HEK293T (cell line): ENCODE measurements around the gene CRCP.
"Not testable (repeated sequence)": the region's sequence is repeated elsewhere in the genome, so short reads cannot be mapped to it uniquely, and the experiment has no call there.

Source experiments
- CTCF ChIA-PET: fragments of 350-600 bp; formaldehyde crosslinking; extraction: SDS; loops from one replicate; lab custom pipeline; 2021; ENCODE audit warnings: antibody characterized with exemption, inconsistent platforms; lab: Yijun Ruan, JAX
- POLR2A ChIA-PET: fragments of 350-600 bp; formaldehyde crosslinking; extraction: SDS; loops from one replicate; lab custom pipeline; 2020; ENCODE audit warnings: antibody characterized with exemption, inconsistent platforms; lab: Yijun Ruan, JAX
- DNase-seq: peaks from one replicate; pipeline ENCODE4 v3.0.0; 2012; ENCODE audit warnings: mixed read lengths; ENCODE audit errors: extremely low spot score
- ARNT ChIP-seq: fragments of 450-650 bp; IDR thresholded peaks from 2 replicates; pipeline ENCODE4 v1.6.1; 2017; ENCODE audit warnings: mild to moderate bottlenecking
- BHLHE40 ChIP-seq: fragments of 450-650 bp; IDR thresholded peaks from 2 replicates; pipeline ENCODE4 v1.6.1; 2016; ENCODE audit warnings: mild to moderate bottlenecking, moderate library complexity, borderline replicate concordance
- CTBP1 ChIP-seq: fragments of 450-650 bp; IDR thresholded peaks from 2 replicates; pipeline ENCODE4 v1.6.1; 2016; ENCODE audit warnings: borderline replicate concordance
- ELF4 ChIP-seq: fragments of 450-650 bp; IDR thresholded peaks from 2 replicates; pipeline ENCODE4 v1.6.1; 2017; ENCODE audit warnings: antibody characterized with exemption
- FOXA1 ChIP-seq: fragments of 450-650 bp; IDR thresholded peaks from 2 replicates; pipeline ENCODE4 v1.6.1; 2016; ENCODE audit warnings: mild to moderate bottlenecking
- FOXK2 ChIP-seq: fragments of 450-650 bp; IDR thresholded peaks from 2 replicates; pipeline ENCODE4 v1.6.1; 2016; ENCODE audit warnings: mild to moderate bottlenecking
- FOXM1 ChIP-seq: fragments of 450-650 bp; IDR thresholded peaks from 2 replicates; pipeline ENCODE4 v1.6.1; 2017; ENCODE audit warnings: mild to moderate bottlenecking, borderline replicate concordance
- HDGF ChIP-seq: fragments of 450-650 bp; IDR thresholded peaks from 2 replicates; pipeline ENCODE4 v1.6.1; 2017; ENCODE audit warnings: antibody characterized with exemption, borderline replicate concordance
- L3MBTL2 ChIP-seq: fragments of 450-650 bp; conservative IDR thresholded peaks from 2 replicates; pipeline ENCODE4 v1.6.1; 2016; ENCODE audit warnings: mild to moderate bottlenecking
- LEF1 ChIP-seq: fragments of 450-650 bp; IDR thresholded peaks from 2 replicates; pipeline ENCODE4 v1.6.1; 2017; ENCODE audit warnings: mild to moderate bottlenecking, borderline replicate concordance
- NFRKB ChIP-seq: fragments of 450-650 bp; IDR thresholded peaks from 2 replicates; pipeline ENCODE4 v1.6.1; 2016; ENCODE audit warnings: mild to moderate bottlenecking, moderate library complexity
- PKNOX1 ChIP-seq: fragments of 450-650 bp; IDR thresholded peaks from 2 replicates; pipeline ENCODE4 v1.6.1; 2016
- SP1 ChIP-seq: fragments of 450-650 bp; IDR thresholded peaks from 2 replicates; pipeline ENCODE4 v1.6.1; 2017
- SUZ12 ChIP-seq: fragments of 450-650 bp; IDR thresholded peaks from 2 replicates; pipeline ENCODE4 v1.6.1; 2016; ENCODE audit warnings: mild to moderate bottlenecking
- TARDBP ChIP-seq: fragments of 450-650 bp; IDR thresholded peaks from 2 replicates; pipeline ENCODE4 v1.6.1; 2016
- ZNF384 ChIP-seq: fragments of 450-650 bp; IDR thresholded peaks from 2 replicates; pipeline ENCODE4 v1.6.1; 2016

The CRCP gene

DNA sequence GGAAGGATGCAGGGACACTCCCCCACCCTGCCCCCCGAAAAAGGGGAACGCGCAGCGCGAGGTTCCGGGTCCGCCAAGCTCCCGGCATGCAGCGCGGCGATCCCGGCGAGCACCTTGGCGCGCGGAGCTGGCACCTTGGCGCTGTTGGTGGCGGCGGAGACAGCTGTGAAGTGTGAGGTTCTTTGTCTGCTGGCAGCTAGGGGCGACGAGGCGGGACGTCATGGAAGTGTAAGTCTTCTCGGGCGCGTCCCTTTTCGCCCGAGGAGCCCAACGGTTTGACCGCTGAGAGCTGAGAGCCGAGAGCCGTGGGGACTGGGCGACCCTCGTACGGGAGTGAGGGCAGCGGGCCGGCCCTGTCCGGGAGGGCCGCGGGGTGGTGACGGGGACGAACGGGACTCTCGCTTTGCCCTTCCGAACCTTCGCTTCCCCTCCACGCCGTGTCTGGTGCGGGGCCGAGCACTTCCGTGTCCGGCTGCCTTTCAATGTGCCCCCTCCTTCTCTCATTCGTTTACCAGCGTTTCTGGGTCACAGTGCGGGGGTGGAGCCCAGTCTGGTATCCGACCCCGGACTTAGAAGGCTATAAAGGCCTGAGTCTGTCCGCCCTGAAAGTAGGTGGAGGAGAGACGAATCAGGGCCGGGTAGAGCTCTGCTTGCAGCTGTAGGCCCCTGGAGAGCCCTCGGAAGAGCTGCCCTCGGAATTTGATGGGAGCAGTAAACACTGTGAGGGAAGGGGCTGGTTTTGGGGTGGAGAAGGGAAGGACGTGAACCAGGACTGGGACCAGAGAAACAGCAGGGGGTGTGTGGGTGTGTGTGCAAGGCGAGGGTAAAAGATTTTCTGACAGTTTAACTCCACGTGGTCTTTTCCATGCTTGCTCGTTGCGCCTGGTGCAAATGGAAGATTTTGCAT is at the start of gene CRCP:
TSS of gene CRCP (plus strand) at position 105 of the 907 bp plus-strand sequence. CDS start at position 221, 116 bp downstream.
- ChIA-PET POLR2A (interaction anchor here (0.9 to 2.5 kb wide), 13 partner anchors 9 to 880 kb away, joined by 3 to 21 read pairs (median 4); partner anchors contain the start of genes SBDS and TPST1), CTCF (interaction anchor here (0.6 kb wide), 1 partner anchor 236 kb away, joined by 5 read pairs; no protein-coding TSS in a partner anchor)
- TF ChIP-seq L3MBTL2 (peak; percentile 83), ELF4 (peak; percentile 56), PKNOX1 (no peak), BHLHE40 (no peak)
- DNase-seq, result peak; percentile 77

- no peak for TF ChIP-seq ZNF384
- no peak for TF ChIP-seq L3MBTL2
- no peak for TF ChIP-seq CTBP1
- no peak for TF ChIP-seq TARDBP
- no peak for TF ChIP-seq FOXK2
- TF ChIP-seq BHLHE40, result no peak
- TF ChIP-seq ARNT, result no peak
- no peak for TF ChIP-seq FOXA1
- TF ChIP-seq SUZ12, result no peak
- no peak for TF ChIP-seq ELF4
- no peak for TF ChIP-seq SP1
- no peak for TF ChIP-seq PKNOX1
- TF ChIP-seq FOXM1, result no peak
- no peak for TF ChIP-seq NFRKB
- no peak for TF ChIP-seq LEF1
- DNase-seq, result no peak
- ChIA-PET CTCF (interaction anchor here (0.6 kb wide), 1 partner anchor 16 kb away, joined by 7 read pairs; no protein-coding TSS in a partner anchor), POLR2A (no interaction called here)
Observed at GRCh38 chr7:66069732-66070131, 44.9 kb upstream of the CRCP start.

DNA sequence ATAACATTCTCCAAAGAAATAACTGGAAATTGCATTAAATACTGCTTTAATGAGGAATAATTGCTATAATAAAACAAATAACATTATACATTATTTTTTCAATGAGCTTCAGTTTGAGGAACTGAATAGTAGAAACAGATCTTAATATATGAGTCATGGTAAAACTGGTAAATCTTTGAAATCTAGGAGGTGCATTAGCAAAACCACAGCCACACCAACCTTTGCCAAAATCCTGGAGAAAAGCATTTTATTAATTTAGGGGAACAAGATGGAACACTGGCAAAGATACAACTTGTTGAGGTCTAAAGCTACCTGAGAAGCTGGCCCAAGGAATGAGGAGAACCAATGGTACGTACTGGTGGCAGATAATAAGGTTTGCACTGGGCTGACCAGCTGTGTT is 44.4 kb upstream of the CRCP start:
- POLR2A ChIA-PET, result no interaction called here
- DNase-seq, result no peak
- TF ChIP-seq CTBP1, result no peak
- CTCF ChIA-PET, result no interaction called here

DNA sequence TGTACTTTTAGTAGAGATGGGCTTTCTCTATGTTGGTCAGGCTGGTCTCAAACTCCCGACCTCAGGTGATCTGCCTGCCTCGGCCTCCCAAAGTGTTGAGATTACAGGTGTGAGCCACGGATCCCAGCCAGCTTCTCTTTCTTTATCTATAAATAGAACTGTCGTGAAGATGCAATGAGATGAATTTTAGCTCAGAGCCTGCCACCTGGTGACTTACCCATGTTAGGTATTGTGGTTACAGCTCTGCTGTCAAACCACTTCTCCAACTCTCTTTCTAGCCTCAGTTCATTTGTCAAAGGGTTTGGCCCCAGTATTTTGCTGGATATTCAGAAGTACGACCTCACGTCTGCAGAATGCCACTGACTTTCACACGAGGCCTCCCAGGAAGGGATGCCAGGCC is 42.4 kb upstream of the CRCP start:
- POLR2A ChIA-PET, result interaction anchor here (1.4 kb wide), 1 partner anchor 42 kb away, joined by 3 read pairs; the partner anchor contains the start of gene CRCP
- CTCF ChIA-PET, result interaction anchor here (1.0 kb wide), 1 partner anchor 42 kb away, joined by 3 read pairs; no protein-coding TSS in a partner anchor
- not testable (repeated sequence) for DNase-seq

DNA sequence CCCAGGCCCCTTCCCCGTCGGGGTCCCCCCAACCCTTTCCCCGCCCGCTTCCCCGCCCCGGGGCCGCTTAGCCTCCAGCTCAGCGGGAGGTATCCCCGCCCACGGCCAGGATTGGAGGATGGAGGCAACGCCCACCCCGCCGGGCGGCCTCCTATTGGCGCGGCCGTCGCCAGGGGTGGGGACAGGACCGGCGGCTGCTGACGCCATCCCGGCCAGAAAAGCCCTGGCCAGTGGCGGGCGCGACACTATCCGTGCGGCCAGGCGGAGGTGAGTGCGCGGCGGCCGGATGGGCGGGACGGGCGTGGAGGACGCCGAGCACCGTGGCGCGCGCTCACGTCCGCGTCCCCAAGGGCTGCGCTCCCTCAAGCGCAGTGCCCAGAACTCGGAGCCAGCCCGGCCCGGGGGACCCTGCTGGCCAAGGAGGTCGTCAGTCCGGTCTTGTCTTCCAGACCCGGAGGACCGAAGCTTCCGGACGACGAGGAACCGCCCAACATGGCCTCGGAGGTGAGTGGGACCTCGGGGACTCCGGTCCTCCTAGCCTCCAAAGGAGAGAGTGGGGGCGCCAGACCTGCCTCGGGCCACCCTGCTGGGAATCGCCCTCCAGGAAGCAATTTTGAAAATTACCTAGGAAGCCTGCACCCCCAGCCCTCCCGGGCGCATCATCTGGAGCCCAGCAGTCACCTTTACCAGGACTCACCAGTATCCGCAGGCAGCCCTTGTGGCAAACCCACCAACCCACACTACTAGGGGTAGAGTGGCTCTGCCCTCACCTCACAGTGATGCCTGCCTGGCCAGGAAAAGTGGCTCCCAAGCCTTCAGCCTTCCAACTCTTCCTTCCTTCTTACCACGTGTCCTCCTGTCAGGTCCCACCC is 38.8 kb upstream of the CRCP start, which contains the start of gene ASL:
TSS of gene ASL (plus strand) at position 230 of the 872 bp plus-strand sequence. CDS start at position 493, 263 bp downstream.
- ChIA-PET POLR2A (interaction anchor here (0.6 to 1.1 kb wide), 3 partner anchors 8 to 12 kb away, joined by 3 to 5 read pairs (median 4); no protein-coding TSS in a partner anchor), CTCF (no interaction called here)
- TF ChIP-seq ELF4, result no peak
- peak; percentile 36; the same call in 1 of the 2 replicates for TF ChIP-seq L3MBTL2
- DNase-seq, result peak; percentile 99

DNA sequence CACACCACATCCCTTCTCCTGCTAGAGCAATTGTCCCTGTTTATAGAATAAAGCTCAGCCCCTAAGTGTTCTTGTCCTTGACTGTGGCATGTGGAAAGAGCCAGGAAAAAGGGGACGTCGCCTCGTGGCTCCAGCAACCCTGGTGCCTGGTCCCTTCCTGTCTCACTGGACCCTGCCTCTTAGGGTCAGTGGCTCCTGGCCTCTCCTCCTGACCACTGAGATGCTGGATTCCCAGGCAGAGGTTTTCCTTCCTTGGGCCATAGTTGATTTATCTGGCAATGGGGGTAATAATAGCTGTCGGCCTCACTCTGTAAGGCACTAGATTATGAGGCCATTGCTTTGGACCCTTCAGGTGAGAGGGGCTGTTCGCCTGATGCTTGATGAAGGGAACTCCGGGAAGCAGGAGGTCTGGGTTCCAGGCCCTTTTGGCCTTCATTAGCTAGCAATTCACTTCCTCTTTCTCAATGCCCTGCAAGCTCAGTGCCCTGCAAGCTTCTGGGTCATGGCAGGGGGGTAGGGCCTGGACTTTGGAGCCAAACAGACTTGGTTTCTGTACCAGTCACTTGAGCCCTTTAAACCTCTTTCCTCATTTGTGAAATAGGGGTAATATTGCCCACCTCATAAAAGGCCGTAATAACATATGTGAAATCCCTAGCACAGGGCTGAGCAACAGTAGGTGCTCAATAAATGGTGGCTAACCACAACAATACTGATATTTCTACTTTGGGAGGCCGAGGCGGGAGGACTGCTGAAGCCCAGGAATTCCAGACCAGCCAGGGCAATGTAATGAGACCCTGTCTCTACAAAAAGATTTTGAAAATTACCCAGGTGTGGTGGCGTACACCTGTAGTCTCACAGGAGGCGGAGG is 38.0 kb upstream of the CRCP start:
- POLR2A ChIA-PET, result interaction anchor here (0.6 to 1.1 kb wide), 2 partner anchors 11 to 417 kb away, joined by 3 read pairs; no protein-coding TSS in a partner anchor
- CTCF ChIA-PET, result no interaction called here
- TF ChIP-seq TARDBP (no peak), HDGF (no peak), SUZ12 (no peak), BHLHE40 (no peak), CTBP1 (no peak), ZNF384 (no peak), FOXK2 (no peak), ARNT (no peak), NFRKB (no peak), FOXA1 (no peak), SP1 (no peak), PKNOX1 (no peak), LEF1 (no peak), L3MBTL2 (no peak)
- DNase-seq, result no peak
